IMR-90 (cell line): ENCODE results near the gene CNPY4. TPM values are rescaled to one million over a fixed set of nuclear protein-coding genes. Genes with fewer than 3 reads are reported as not detected.

Source experiments
- ATAC-seq: fragments of 200-7000 bp; cut with Tn5 transposase; 2 replicates; pipeline ENCODE4 v1.9.1; 2020; ENCODE audit warnings: low read depth, mild to moderate bottlenecking, moderate library complexity
- BruUV-seq: library from RNA; stranded (reverse); fragments of 400-500 nt; replicated peaks from 2 replicates; lab custom pipeline; 2021; lab: Mats Ljungman, UMichigan
- CTCF ChIA-PET: fragments of 300-600 bp; formaldehyde crosslinking; extraction: SDS; loops from one replicate; lab custom pipeline; 2021; ENCODE audit warnings: antibody characterized with exemption; lab: Yijun Ruan, JAX
- POLR2A ChIA-PET: fragments of 300-600 bp; sonication (Branson Sonifier 250); formaldehyde crosslinking; loops from one replicate; lab custom pipeline; 2022; ENCODE audit warnings: antibody characterized with exemption; ENCODE audit not compliant: unreplicated experiment; lab: Charles Lee
- DNase-seq: peaks from one replicate; pipeline ENCODE4 v3.0.0; 2013
- H2AFZ ChIP-seq: replicated peaks from 2 replicates; pipeline ENCODE3; 2013; ENCODE audit warnings: low read length, mild to moderate bottlenecking; ENCODE audit not compliant: poor library complexity
- H2AK5ac ChIP-seq: 2 replicates; pipeline ENCODE4 v1.6.1; 2013; ENCODE audit warnings: low read depth, low read length, inconsistent platforms
- H2AK9ac ChIP-seq: replicated peaks from 2 replicates; pipeline ENCODE3; 2013; ENCODE audit warnings: mild to moderate bottlenecking, low read depth, low read length, moderate library complexity; ENCODE audit not compliant: poor library complexity
- H2BK120ac ChIP-seq: 2 replicates; pipeline ENCODE4 v1.6.1; 2013; ENCODE audit warnings: low read depth, low read length, inconsistent platforms
- H2BK15ac ChIP-seq: 3 replicates; pipeline ENCODE4 v1.6.1; 2013; ENCODE audit warnings: low read depth, low read length, inconsistent platforms
- H2BK20ac ChIP-seq: 2 replicates; pipeline ENCODE4 v1.6.1; 2013; ENCODE audit warnings: low read depth, mild to moderate bottlenecking, inconsistent platforms, low read length, moderate library complexity
- H2BK5ac ChIP-seq: 2 replicates; pipeline ENCODE4 v1.6.1; 2013; ENCODE audit warnings: mild to moderate bottlenecking, low read depth, low read length, inconsistent platforms; ENCODE audit not compliant: poor library complexity, severe bottlenecking
- H3K14ac ChIP-seq: replicated peaks from 2 replicates; pipeline ENCODE4 v1.6.1; 2013; ENCODE audit warnings: low read depth, low read length, inconsistent platforms
- H3K18ac ChIP-seq: 2 replicates; pipeline ENCODE4 v1.6.1; 2013; ENCODE audit warnings: low read depth, low read length, control low read depth
- H3K23ac ChIP-seq: 2 replicates; pipeline ENCODE4 v1.6.1; 2013; ENCODE audit warnings: low read depth, low read length, inconsistent platforms
- H3K27ac ChIP-seq: 2 replicates; pipeline ENCODE4 v1.5.1; 2013; ENCODE audit warnings: mild to moderate bottlenecking, control low read depth, low read length; ENCODE audit not compliant: insufficient read depth
- H3K27me3 ChIP-seq: 2 replicates; pipeline ENCODE4 v1.6.1; 2013; ENCODE audit warnings: low read length; ENCODE audit not compliant: control insufficient read depth, insufficient read depth
- H3K36me3 ChIP-seq: 2 replicates; pipeline ENCODE4 v1.6.1; 2013; ENCODE audit warnings: low read length, mixed read lengths; ENCODE audit not compliant: control insufficient read depth, insufficient read depth
- H3K4ac ChIP-seq: 2 replicates; pipeline ENCODE4 v1.6.1; 2013; ENCODE audit warnings: low read depth, low read length, inconsistent platforms
- H3K4me1 ChIP-seq: 2 replicates; pipeline ENCODE4 v1.6.1; 2013; ENCODE audit warnings: low read length, mixed read lengths; ENCODE audit not compliant: control insufficient read depth, insufficient read depth
- H3K4me2 ChIP-seq: 2 replicates; pipeline ENCODE4 v1.6.1; 2013; ENCODE audit warnings: low read depth, mild to moderate bottlenecking, control low read depth, low read length, moderate library complexity
- H3K4me3 ChIP-seq: 2 replicates; pipeline ENCODE4 v1.5.1; 2013; ENCODE audit warnings: low read depth, mild to moderate bottlenecking, control low read depth, low read length, moderate library complexity; ENCODE audit not compliant: insufficient read depth
- H3K56ac ChIP-seq: 2 replicates; pipeline ENCODE4 v1.6.1; 2013; ENCODE audit warnings: low read length, inconsistent platforms; ENCODE audit not compliant: insufficient read depth; ENCODE audit errors: extremely low read depth
- H3K79me1 ChIP-seq, 2 experiments: 2 replicates each; pipeline ENCODE4 v1.6.1; 2013; ENCODE audit warnings: low read length in 2 of 2, inconsistent platforms in 1 of 2, low read depth in 1 of 2
- H3K9ac ChIP-seq: 2 replicates; pipeline ENCODE4 v1.6.1; 2013; ENCODE audit warnings: low read depth, low read length, control low read depth
- H3K9me1 ChIP-seq: 2 replicates; pipeline ENCODE4 v1.6.1; 2013; ENCODE audit warnings: low read length, inconsistent platforms; ENCODE audit not compliant: insufficient read depth
- H3K9me3 ChIP-seq: 2 replicates; pipeline ENCODE4 v1.6.1; 2013; ENCODE audit warnings: low read length; ENCODE audit not compliant: control insufficient read depth, insufficient read depth
- H4K20me1 ChIP-seq: 2 replicates; pipeline ENCODE4 v1.6.1; 2013; ENCODE audit warnings: low read length, inconsistent platforms; ENCODE audit not compliant: insufficient read depth
- H4K5ac ChIP-seq: 2 replicates; pipeline ENCODE4 v1.6.1; 2013; ENCODE audit warnings: mild to moderate bottlenecking, low read depth, low read length, control low read depth
- H4K8ac ChIP-seq, 2 experiments: 2 replicates each; pipeline ENCODE4 v1.6.1; 2013; ENCODE audit warnings: low read depth in 2 of 2, low read length in 2 of 2, control low read depth in 1 of 2, inconsistent platforms in 1 of 2
- H4K91ac ChIP-seq: 2 replicates; pipeline ENCODE4 v1.6.1; 2013; ENCODE audit warnings: low read depth, low read length, inconsistent platforms; ENCODE audit not compliant: insufficient read depth
- CEBPB ChIP-seq: IDR thresholded peaks from 2 replicates; pipeline ENCODE4 v1.6.1; 2012; ENCODE audit warnings: low read depth, low read length, improper control_type of control experiment
- CTCF ChIP-seq: conservative IDR thresholded peaks from 2 replicates; pipeline ENCODE4 v1.5.1; 2012; ENCODE audit warnings: mild to moderate bottlenecking, low read depth, low read length, improper control_type of control experiment
- ELK1 ChIP-seq: fragments of 150-350 bp; IDR thresholded peaks from 2 replicates; pipeline ENCODE4 v1.6.1; 2016; ENCODE audit warnings: low read depth, mild to moderate bottlenecking, low read length, moderate library complexity, borderline replicate concordance
- FOS ChIP-seq: fragments of 150-350 bp; IDR thresholded peaks from 2 replicates; pipeline ENCODE4 v1.6.1; 2016; ENCODE audit warnings: low read depth, low read length
- MAFK ChIP-seq: IDR thresholded peaks from 2 replicates; pipeline ENCODE4 v1.6.1; 2012; ENCODE audit warnings: low read depth, low read length, improper control_type of control experiment
- MAZ ChIP-seq: IDR thresholded peaks from 2 replicates; pipeline ENCODE4 v1.6.1; 2012; ENCODE audit warnings: low read depth, mild to moderate bottlenecking, low read length, improper control_type of control experiment, moderate library complexity, borderline replicate concordance
- MXI1 ChIP-seq: IDR thresholded peaks from 2 replicates; pipeline ENCODE4 v1.6.1; 2012; ENCODE audit warnings: low read depth, mild to moderate bottlenecking, low read length, moderate library complexity, borderline replicate concordance
- NFE2L2 ChIP-seq: fragments of 150-350 bp; IDR thresholded peaks from 2 replicates; pipeline ENCODE4 v1.6.1; 2016; ENCODE audit warnings: low read depth, mild to moderate bottlenecking, low read length
- POLR2A ChIP-seq: IDR thresholded peaks from 2 replicates; pipeline ENCODE4 v1.6.1; 2012; ENCODE audit warnings: mild to moderate bottlenecking, low read depth, low read length
- SMC3 ChIP-seq: fragments of 150-350 bp; IDR thresholded peaks from 2 replicates; pipeline ENCODE4 v1.6.1; 2016; ENCODE audit warnings: low read depth, mild to moderate bottlenecking, antibody characterized with exemption, low read length, moderate library complexity
- dilution Hi-C: fragments of 300-500 bp; cut with HindIII; formaldehyde crosslinking; loops from one replicate; pipeline ENCODE4 v1.14.3; 2018; ENCODE audit warnings: low sequenced_read_pairs; ENCODE audit not compliant: unreplicated experiment
- in situ Hi-C: fragments of 300-500 bp; cut with MboI; formaldehyde crosslinking; loops from 3 replicates; pipeline ENCODE4 v1.14.3; 2019; ENCODE audit warnings: low sequenced_read_pairs, inconsistent platforms, mixed read lengths
- intact Hi-C: fragments of 100-400 bp; cut with micrococcal nuclease; formaldehyde crosslinking; loops from 2 replicates; pipeline ENCODE4 v1.10.0; 2022
- polyA plus RNA-seq, 3 experiments: library from polyadenylated mRNA; depleted of rRNA; stranded (reverse); fragments of >200 nt; gene quantifications; 2 replicates each; pipeline ENCODE4 v1.2.3, GENCODE V29; 2012; ENCODE audit warnings: low replicate concordance in 1 of 3
- total RNA-seq: library from RNA; depleted of rRNA; stranded (reverse); fragments of >200 nt; gene quantifications from 2 replicates; pipeline ENCODE4 v1.2.3, GENCODE V29; 2012
- TF ChIP-seq, protein P1 (sequence below): fragments of 150-350 bp; IDR thresholded peaks from 2 replicates; pipeline ENCODE4 v1.6.1; 2017; ENCODE audit warnings: mild to moderate bottlenecking, antibody characterized with exemption, low read length, low read depth

The CNPY4 gene
- total and polyA plus RNA-seq, 2 of the 4 experiments (the other 2 are of a cell fraction), result 13.3 to 21.9 TPM

DNA sequence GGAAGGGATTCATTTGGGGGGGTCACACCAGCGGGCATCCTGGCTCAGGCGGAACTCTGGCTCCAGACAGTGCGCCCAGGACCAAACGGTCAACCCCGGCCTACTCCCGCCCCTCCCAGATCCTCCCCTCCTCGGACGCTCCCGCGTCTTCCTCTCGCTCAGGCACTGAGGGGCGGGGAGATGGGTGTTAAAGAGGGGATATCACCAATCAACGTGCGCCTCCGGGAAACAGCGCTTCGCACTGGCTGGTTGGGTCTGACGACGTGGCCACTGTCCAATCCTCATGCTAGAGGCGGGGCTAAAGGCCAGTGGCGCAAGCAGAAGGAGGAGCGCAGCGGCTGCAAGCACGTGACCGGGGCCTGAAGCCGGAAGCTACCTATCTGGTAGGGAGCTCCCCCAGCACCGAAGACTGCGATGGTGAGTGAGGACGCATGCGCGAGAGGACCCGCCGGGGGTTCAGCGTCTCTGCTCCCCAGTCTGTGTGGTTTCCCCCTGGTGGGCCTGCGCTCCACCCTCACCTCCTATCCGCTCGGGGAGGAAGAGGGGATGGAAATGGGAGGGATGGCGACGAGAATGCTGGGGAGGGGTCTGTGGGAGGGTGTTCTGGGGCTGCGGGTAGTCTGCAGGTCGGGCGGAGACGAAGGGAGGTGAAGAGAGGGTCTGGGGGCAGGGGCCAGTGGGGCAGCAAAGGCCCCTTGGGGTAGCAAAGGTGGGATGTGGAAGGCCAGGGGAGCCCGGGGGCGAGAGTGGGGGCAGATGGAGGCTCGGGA lies 29.3 kb downstream of the CNPY4 start, which contains the start of gene LAMTOR4 (continued):
- no peak for TF ChIP-seq ELK1
- no peak for TF ChIP-seq NFE2L2
- no peak for TF ChIP-seq MAFK

DNA sequence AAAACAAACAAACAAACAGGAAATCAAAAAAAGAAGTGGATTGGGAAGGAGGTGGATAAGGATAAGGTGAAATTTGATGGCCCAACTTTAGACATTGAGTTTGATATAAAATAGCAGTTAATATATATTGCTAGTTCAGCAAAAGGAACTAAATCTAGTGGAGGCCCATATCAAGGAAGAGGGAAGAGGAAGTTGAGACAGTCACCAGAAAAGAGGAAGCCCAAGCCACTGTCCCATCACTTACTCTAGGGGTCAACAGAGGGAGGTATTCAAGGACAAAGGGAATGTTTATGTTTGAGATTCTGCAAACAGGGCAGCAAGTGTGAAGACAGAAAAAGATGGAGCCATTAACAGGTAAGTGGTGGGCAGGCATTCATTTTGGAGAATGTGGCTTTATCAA lies 33.0 kb downstream of the CNPY4 start:
- Histone ChIP-seq H3K9me1 (no peaks in the 10 kb centered on the region), H4K20me1 (peaks cover 18% of the 10 kb centered on the region), H4K8ac (no peak overlapping the region), H2BK5ac (no peak overlapping the region), H2BK20ac (no peak overlapping the region), H3K36me3 (peaks cover 42% of the 10 kb centered on the region), H3K4me1 (peaks cover 4% of the 10 kb centered on the region), H2BK15ac (no peak overlapping the region), H3K23ac (no peak overlapping the region), H2AFZ (no peak overlapping the region), H3K27me3 (no peaks in the 10 kb centered on the region), H3K4me2 (no peak overlapping the region), H4K91ac (no peak overlapping the region), H3K79me1 (peaks cover 32 to 75% of the 10 kb centered on the region in 2 experiments), H2BK120ac (no peak overlapping the region), H3K9ac (no peak overlapping the region), H3K18ac (no peak overlapping the region), H3K4me3 (no peak overlapping the region), H3K14ac (no peak overlapping the region), H3K56ac (no peak overlapping the region), H3K27ac (no peak overlapping the region), H3K4ac (no peak overlapping the region), H2AK9ac (no peak overlapping the region), H3K9me3 (no peaks in the 10 kb centered on the region), H4K5ac (no peak overlapping the region), H2AK5ac (no peak overlapping the region)
- DNase-seq (no peak), ATAC-seq (no peak)
- in situ Hi-C loops, result no loop called here
- ChIA-PET POLR2A (no interaction called here), CTCF (no interaction called here)
- dilution Hi-C loops, result no loop called here
- no TSS peak for BruUV-seq
- intact Hi-C loops, result no loop called here
- no peak for TF ChIP-seq CTCF
- TF ChIP-seq FOS, result no peak
- TF ChIP-seq SMC3, result no peak
- TF ChIP-seq MAZ, result no peak
- TF ChIP-seq, protein P1, sequence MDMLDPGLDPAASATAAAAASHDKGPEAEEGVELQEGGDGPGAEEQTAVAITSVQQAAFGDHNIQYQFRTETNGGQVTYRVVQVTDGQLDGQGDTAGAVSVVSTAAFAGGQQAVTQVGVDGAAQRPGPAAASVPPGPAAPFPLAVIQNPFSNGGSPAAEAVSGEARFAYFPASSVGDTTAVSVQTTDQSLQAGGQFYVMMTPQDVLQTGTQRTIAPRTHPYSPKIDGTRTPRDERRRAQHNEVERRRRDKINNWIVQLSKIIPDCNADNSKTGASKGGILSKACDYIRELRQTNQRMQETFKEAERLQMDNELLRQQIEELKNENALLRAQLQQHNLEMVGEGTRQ, result no peak
- no peak for TF ChIP-seq NFE2L2
- no peak for TF ChIP-seq MXI1
- no peak for TF ChIP-seq POLR2A
- TF ChIP-seq ELK1, result no peak
- no peak for TF ChIP-seq CEBPB
